Naive B cell (primary cell): ENCODE results near the gene NRIP3. TPM values are rescaled to one million over a fixed set of nuclear protein-coding genes. Genes with fewer than 3 reads are reported as not detected.

Source experiments
- ATAC-seq, 2 donors: fragments of 150-1000 bp; cut with Tn5 transposase; 2 replicates each; pipeline ENCODE4 v1.10.0; 2021; ENCODE audit warnings: low read depth in 2 of 2, mild to moderate bottlenecking in 2 of 2, moderate library complexity in 2 of 2
- DNase-seq: peaks from one replicate; pipeline ENCODE4 v3.0.0; 2022
- H3K27ac Mint-ChIP-seq, 6 donors: one replicate each; pipeline ENCODE4 v1.8.0; 2020 to 2022; ENCODE audit warnings: mild to moderate bottlenecking in 6 of 6, mixed read lengths in 6 of 6, moderate library complexity in 5 of 6, inconsistent platforms in 2 of 6
- H3K27me3 Mint-ChIP-seq, 3 donors: one replicate each; pipeline ENCODE4 v1.8.0; 2021 to 2022; ENCODE audit warnings: mixed read lengths in 3 of 3, mild to moderate bottlenecking in 1 of 3
- H3K36me3 Mint-ChIP-seq, 2 donors: one replicate each; pipeline ENCODE4 v1.8.0; 2020 to 2022; ENCODE audit warnings: mixed read lengths in 2 of 2, inconsistent platforms in 1 of 2, mild to moderate bottlenecking in 1 of 2
- H3K4me1 Mint-ChIP-seq, 3 donors: one replicate each; pipeline ENCODE4 v1.8.0; 2020 to 2022; ENCODE audit warnings: mixed read lengths in 3 of 3, inconsistent platforms in 1 of 3, mild to moderate bottlenecking in 1 of 3, moderate library complexity in 1 of 3
- H3K4me3 Mint-ChIP-seq, 8 donors: one replicate each; pipeline ENCODE4 v1.8.0; 2020 to 2022; ENCODE audit warnings: mild to moderate bottlenecking in 8 of 8, mixed read lengths in 8 of 8, moderate library complexity in 8 of 8, inconsistent platforms in 2 of 8
- H3K9me3 Mint-ChIP-seq, 7 donors: one replicate each; pipeline ENCODE4 v1.8.0; 2020 to 2022; ENCODE audit warnings: mixed read lengths in 7 of 7, mild to moderate bottlenecking in 5 of 7, inconsistent platforms in 2 of 7, moderate library complexity in 1 of 7
- polyA plus RNA-seq, 6 donors: library from polyadenylated mRNA; unstranded; fragments of 300-500 nt; fragmentation: Illumina TruSeq; gene quantifications; one replicate each; pipeline ENCODE4 v1.2.3, GENCODE V29; 2021; ENCODE audit warnings: low read depth in 6 of 6

The NRIP3 gene
- under 1 TPM in 3 of 6 donors, not detected in 3; 0.20 to 0.54 (median 0.40) TPM for polyA plus RNA-seq

- Mint-ChIP-seq H3K27ac (peak within 1 kb of the TSS in 4 of 6 donors; percentile 39 to 89 (median 48)), H3K9me3 (peaks cover 0 to 4% (median 0%) of the 10 kb centered on the region in 7 donors), H3K36me3 (peaks cover 0 to 8% of the 10 kb centered on the region in 2 donors), H3K4me1 (peaks cover 8 to 16% (median 12%) of the 10 kb centered on the region in 3 donors), H3K4me3 (peak within 1 kb of the TSS; percentile 80 to 93 (median 85)), H3K27me3 (peaks cover 37 to 71% (median 57%) of the 10 kb centered on the region in 3 donors)
- DNase-seq (peak; percentile 72), ATAC-seq (peak; percentile 89 to 90)
Observed at GRCh38 chr11:9003573-9004182, at the start of gene NRIP3. NRIP3 (minus strand) TSS chr11:9004001; CDS start chr11:9003935, 66 bp downstream.

- H3K9me3 Mint-ChIP-seq, result no peaks in the 10 kb centered on the region
- H3K4me1 Mint-ChIP-seq, result no peaks in the 10 kb centered on the region
- ATAC-seq, result no peak
- DNase-seq, result no peak
- no peaks in the 10 kb centered on the region for H3K36me3 Mint-ChIP-seq
- no peak overlapping the region for H3K4me3 Mint-ChIP-seq
- H3K27ac Mint-ChIP-seq, result no peak overlapping the region
- peaks cover 0 to 4% (median 0%) of the 10 kb centered on the region in 3 donors for H3K27me3 Mint-ChIP-seq
Observed at GRCh38 chr11:9052316-9052715, 48.5 kb upstream of the NRIP3 start.

- no peak overlapping the region for H3K27ac Mint-ChIP-seq
- H3K9me3 Mint-ChIP-seq, result no peaks in the 10 kb centered on the region
- ATAC-seq (no peak), DNase-seq (no peak)
- peaks cover 0 to 4% (median under 1%) of the 10 kb centered on the region in 3 donors for H3K27me3 Mint-ChIP-seq
- no peaks in the 10 kb centered on the region for H3K36me3 Mint-ChIP-seq
- H3K4me1 Mint-ChIP-seq, result no peaks in the 10 kb centered on the region
- no peak overlapping the region for H3K4me3 Mint-ChIP-seq
Observed at GRCh38 chr11:9049959-9050358, 46.2 kb upstream of the NRIP3 start.

DNA sequence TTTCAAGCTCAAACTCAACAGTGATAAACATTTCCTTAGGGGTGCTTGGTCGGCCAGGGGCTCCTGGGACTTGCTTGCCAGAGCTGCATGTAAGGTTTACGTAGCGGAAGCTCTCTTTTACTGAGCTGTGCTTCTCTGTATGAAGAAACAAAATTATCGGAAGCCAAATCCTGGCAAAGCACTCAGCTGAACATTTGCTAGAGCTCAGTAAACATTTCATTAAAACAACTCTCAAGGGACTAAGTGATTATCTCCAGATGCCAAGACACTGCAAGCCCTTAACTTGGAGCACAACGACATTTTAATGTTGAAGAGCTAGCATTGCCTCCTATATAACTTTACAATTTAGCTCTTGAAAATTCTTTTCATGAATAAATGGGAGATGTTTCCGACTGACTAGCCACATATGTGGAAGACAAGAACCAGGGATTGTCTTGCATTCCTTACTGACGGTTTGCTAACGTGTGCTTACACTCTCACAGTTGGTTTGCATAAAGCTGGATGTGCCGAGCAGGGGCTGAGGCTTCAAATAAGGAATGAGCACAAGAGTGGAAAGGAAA, 44.2 kb upstream of the NRIP3 start:
- Mint-ChIP-seq H3K4me3 (no peak overlapping the region), H3K36me3 (no peaks in the 10 kb centered on the region), H3K4me1 (no peaks in the 10 kb centered on the region), H3K9me3 (no peaks in the 10 kb centered on the region), H3K27ac (no peak overlapping the region), H3K27me3 (peaks cover 0 to 8% (median 0%) of the 10 kb centered on the region in 3 donors)
- DNase-seq (no peak), ATAC-seq (no peak)

DNA sequence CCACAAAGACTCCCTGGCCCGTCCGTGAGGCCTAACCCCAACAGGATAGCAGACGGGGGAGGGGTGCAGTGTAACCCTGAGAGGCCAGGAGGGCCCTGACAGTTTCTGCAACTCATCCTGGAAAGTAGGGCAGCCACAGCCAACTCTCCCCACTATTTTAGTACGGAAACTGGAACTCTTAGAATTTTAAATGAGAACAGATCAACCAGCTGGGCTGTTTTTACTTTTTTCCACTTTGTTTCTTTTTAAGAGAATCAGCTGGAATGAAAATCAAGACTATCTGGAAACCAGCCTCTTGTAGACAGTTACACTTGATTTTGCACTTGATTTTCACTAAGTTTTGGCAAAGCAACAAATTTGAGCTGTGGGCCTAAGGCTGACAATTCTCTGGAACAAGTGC, 42.7 kb upstream of the NRIP3 start:
- no peak for ATAC-seq
- no peaks in the 10 kb centered on the region for H3K9me3 Mint-ChIP-seq
- H3K4me1 Mint-ChIP-seq, result no peaks in the 10 kb centered on the region
- H3K27me3 Mint-ChIP-seq, result peaks cover 0 to 8% (median 0%) of the 10 kb centered on the region in 3 donors
- no peaks in the 10 kb centered on the region for H3K36me3 Mint-ChIP-seq
- no peak overlapping the region for H3K4me3 Mint-ChIP-seq
- no peak overlapping the region for H3K27ac Mint-ChIP-seq
- DNase-seq, result no peak

GRCh38 chr11:9042488-9042887, 38.7 kb upstream of the NRIP3 start:
- peaks cover 5 to 18% (median 6%) of the 10 kb centered on the region in 3 donors for H3K27me3 Mint-ChIP-seq
- no peaks in the 10 kb centered on the region for H3K9me3 Mint-ChIP-seq
- no peak overlapping the region for H3K4me3 Mint-ChIP-seq
- no peak overlapping the region for H3K27ac Mint-ChIP-seq
- H3K36me3 Mint-ChIP-seq, result no peaks in the 10 kb centered on the region
- ATAC-seq (no peak), DNase-seq (no peak)
- no peaks in the 10 kb centered on the region for H3K4me1 Mint-ChIP-seq

DNA sequence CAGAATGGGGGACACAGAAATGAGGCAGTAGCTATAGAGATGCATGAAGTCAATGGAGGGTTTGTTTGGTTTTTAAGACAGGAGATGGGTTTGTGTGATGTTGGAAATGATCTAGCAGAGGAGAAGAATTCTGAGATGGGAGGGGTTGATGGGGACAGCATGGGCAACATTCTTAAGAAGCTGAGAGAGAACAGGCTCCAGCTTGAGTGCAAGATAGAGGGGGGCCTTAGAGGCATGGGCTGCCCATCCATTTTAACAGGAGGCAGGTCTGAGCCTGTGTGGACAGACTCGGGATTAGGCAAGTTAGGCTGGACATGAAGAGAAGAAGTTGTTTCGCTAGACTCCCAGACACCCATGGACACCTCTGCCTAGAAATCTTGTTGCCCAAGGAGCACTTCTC, 37.9 kb upstream of the NRIP3 start:
- DNase-seq (no peak), ATAC-seq (no peak)
- no peaks in the 10 kb centered on the region for H3K36me3 Mint-ChIP-seq
- no peak overlapping the region for H3K4me3 Mint-ChIP-seq
- no peaks in the 10 kb centered on the region for H3K4me1 Mint-ChIP-seq
- no peaks in the 10 kb centered on the region for H3K9me3 Mint-ChIP-seq
- H3K27me3 Mint-ChIP-seq, result peaks cover 5 to 18% (median 6%) of the 10 kb centered on the region in 3 donors
- H3K27ac Mint-ChIP-seq, result no peak overlapping the region

DNA sequence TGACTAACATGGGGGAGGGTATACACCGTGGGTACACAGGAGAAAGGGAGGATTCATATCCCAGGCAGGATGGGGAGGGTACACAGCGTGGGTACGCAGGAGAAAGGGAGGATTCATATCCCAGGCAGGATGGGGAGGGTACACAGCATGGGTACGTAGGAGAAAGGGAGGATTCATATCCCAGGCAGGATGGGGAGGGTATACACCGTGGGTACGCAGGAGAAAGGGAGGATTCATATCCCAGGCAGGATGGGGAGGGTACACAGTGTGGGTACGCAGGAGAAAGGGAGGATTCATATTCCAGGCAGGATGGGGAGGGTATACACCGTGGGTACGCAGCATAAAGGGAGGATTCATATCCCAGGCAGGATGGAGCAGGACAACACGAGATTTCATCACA, 36.6 kb upstream of the NRIP3 start:
- DNase-seq, result no peak
- no peak for ATAC-seq
- H3K4me1 Mint-ChIP-seq, result no peaks in the 10 kb centered on the region
- no peaks in the 10 kb centered on the region for H3K9me3 Mint-ChIP-seq
- H3K4me3 Mint-ChIP-seq, result no peak overlapping the region
- H3K27me3 Mint-ChIP-seq, result peaks cover 5 to 18% (median 6%) of the 10 kb centered on the region in 3 donors
- no peak overlapping the region for H3K27ac Mint-ChIP-seq
- H3K36me3 Mint-ChIP-seq, result no peaks in the 10 kb centered on the region

GRCh38 chr11:9039863-9040262, 36.1 kb upstream of the NRIP3 start:
- Mint-ChIP-seq H3K4me1 (no peaks in the 10 kb centered on the region), H3K27ac (no peak overlapping the region), H3K9me3 (no peaks in the 10 kb centered on the region), H3K36me3 (no peaks in the 10 kb centered on the region), H3K27me3 (peaks cover 5 to 17% (median 6%) of the 10 kb centered on the region in 3 donors), H3K4me3 (no peak overlapping the region)
- no peak for ATAC-seq
- no peak for DNase-seq

DNA sequence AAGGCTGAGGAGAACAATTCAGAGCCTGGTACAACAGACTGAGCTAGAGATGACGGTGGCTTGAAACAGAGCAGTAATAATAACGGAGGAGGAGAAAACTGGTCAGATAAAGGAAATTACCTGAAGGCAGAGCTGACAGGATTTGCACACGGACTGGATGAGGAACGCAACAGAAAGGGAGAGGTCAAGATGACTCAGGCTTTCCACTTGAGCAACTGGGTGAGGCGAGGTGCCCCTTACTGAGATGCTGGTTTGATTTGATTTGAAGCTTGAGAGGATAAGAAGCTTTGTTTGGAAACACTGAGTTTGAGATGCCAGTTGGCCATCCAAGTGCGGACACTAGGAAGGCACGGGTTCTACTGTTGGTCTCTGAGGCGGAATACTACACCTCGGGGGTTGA, 35.4 kb upstream of the NRIP3 start:
- ATAC-seq, result no peak
- H3K9me3 Mint-ChIP-seq, result no peaks in the 10 kb centered on the region
- peaks cover 5 to 10% (median 6%) of the 10 kb centered on the region in 3 donors for H3K27me3 Mint-ChIP-seq
- H3K4me3 Mint-ChIP-seq, result no peak overlapping the region
- no peaks in the 10 kb centered on the region for H3K36me3 Mint-ChIP-seq
- DNase-seq, result no peak
- no peak overlapping the region for H3K27ac Mint-ChIP-seq
- H3K4me1 Mint-ChIP-seq, result no peaks in the 10 kb centered on the region

- H3K36me3 Mint-ChIP-seq, result no peaks in the 10 kb centered on the region
- H3K27me3 Mint-ChIP-seq, result peaks cover 5 to 10% (median 6%) of the 10 kb centered on the region in 3 donors
- ATAC-seq (no peak), DNase-seq (no peak)
- no peak overlapping the region for H3K4me3 Mint-ChIP-seq
- H3K9me3 Mint-ChIP-seq, result no peaks in the 10 kb centered on the region
- H3K4me1 Mint-ChIP-seq, result no peaks in the 10 kb centered on the region
- no peak overlapping the region for H3K27ac Mint-ChIP-seq
Observed at GRCh38 chr11:9038541-9038940, 34.7 kb upstream of the NRIP3 start.

- Mint-ChIP-seq H3K9me3 (no peaks in the 10 kb centered on the region), H3K27me3 (peaks cover 5 to 10% (median 6%) of the 10 kb centered on the region in 3 donors), H3K4me1 (no peaks in the 10 kb centered on the region), H3K4me3 (no peak overlapping the region), H3K27ac (peak overlapping the region in 1 of 6 donors; percentile 18), H3K36me3 (no peaks in the 10 kb centered on the region)
- no peak for ATAC-seq
- DNase-seq, result no peak
Observed at GRCh38 chr11:9037963-9038362, 34.2 kb upstream of the NRIP3 start.

- ATAC-seq (no peak), DNase-seq (no peak)
- Mint-ChIP-seq H3K27ac (peak overlapping the region in 1 of 6 donors; percentile 12), H3K27me3 (peaks cover 5 to 10% (median 6%) of the 10 kb centered on the region in 3 donors), H3K4me3 (no peak overlapping the region), H3K36me3 (no peaks in the 10 kb centered on the region), H3K9me3 (no peaks in the 10 kb centered on the region), H3K4me1 (no peaks in the 10 kb centered on the region)
Observed at GRCh38 chr11:9037046-9037780, 33.4 kb upstream of the NRIP3 start.

DNA sequence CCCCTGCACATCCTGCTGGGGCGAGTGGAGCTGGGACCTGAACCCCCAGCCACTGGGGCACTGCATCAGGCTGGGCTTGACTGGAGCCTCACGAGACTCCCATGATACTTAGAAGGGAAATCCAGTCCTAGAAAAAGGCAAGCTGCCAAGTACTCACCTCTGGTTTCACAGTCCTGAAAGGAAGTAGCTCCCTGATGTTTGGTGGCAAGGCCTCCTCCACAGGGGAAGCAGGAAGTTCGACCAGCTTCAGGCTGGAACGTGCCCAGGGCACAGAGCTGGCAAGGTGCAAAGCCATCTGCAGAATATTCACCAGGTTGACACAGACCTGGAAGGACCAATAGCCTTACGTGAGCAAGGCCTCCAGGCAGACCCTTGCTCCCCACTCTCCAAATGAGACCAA, 26.8 kb upstream of the NRIP3 start:
- ATAC-seq, result no peak
- H3K4me3 Mint-ChIP-seq, result no peak overlapping the region
- H3K27me3 Mint-ChIP-seq, result no peaks in the 10 kb centered on the region
- no peaks in the 10 kb centered on the region for H3K4me1 Mint-ChIP-seq
- no peak overlapping the region for H3K27ac Mint-ChIP-seq
- no peaks in the 10 kb centered on the region for H3K36me3 Mint-ChIP-seq
- no peaks in the 10 kb centered on the region for H3K9me3 Mint-ChIP-seq
- no peak for DNase-seq
